ENCODE data around the gene DMBX1.

DMBX1 gene

DNA sequence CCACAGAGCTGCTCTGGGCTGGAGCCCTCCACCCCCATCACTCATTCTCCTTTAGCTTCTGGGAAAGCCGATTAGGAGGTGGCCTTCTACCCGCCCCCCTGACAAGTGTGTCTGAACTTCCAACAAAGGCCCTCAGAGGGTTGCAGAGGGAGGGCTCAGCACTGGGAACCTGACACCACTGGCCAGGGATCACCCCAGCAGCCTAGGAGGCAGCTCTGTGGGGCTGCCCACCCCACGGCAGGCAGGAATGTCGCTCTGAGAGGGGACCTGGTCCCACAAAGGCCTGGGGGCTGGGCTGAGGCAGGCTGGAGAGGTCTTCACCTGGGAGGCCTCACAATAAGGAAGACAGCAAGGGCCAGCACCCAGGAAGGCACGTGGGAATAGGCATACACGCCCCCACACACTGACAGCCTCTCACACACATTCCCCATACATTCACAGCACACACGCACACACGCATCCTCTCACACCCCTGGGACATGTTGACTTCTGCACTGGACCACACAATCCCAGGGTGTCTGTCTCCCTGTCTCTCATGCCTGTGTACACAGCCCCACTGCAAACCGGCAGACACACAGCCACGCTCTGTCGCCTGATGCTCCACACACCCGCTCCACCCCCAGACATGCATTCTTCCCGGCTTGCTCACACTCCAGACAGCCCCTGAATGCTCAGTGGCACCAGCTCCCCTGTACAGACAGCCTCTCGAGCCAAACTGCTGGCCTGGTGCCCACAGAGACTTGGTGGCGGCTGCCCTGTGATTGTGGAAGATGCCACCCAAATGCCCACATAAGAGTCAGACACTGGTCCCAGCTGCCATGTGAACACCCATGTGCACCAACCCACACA lies 30.7 kb downstream of the DMBX1 start:
- no peak overlapping the region for H3K4me3 ChIP-seq
- H3K27ac ChIP-seq: no peak overlapping the region

DNA sequence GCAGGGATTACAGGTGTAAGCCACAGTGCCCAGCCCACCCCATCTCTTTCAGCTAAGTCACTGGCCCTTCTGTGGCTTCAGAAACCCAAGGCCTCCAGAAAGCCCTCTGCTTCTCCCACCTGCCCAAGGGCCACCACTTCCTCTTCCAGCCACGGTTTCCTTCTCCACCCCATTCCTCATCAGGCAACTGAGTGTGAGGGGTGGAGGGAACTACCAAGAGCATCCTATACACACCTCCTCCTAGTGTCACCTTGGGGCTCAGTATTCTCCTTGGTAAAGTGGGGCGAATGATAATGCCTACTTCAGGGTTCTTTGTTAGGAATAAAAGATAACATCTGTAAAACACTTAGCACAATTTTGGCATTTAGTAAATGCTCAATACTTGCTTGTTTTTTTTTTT lies 31.8 kb downstream of the DMBX1 start:
- Histone ChIP-seq H3K4me3 (no peak overlapping the region), H3K27ac (no peak overlapping the region)

- no peak overlapping the region for H3K4me3 ChIP-seq
- H3K27ac ChIP-seq: peak overlapping the region in 4 of 21 experiments; percentile 5 to 50 (median 32)
Observed at GRCh38 chr1:46522184-46522968, 32.7 kb downstream of the DMBX1 start.

- Histone ChIP-seq H3K27ac (peak overlapping the region in 2 of 21 experiments; percentile 5 to 16), H3K4me3 (no peak overlapping the region)
Observed at GRCh38 chr1:46522969-46523320, 33.3 kb downstream of the DMBX1 start.

DNA sequence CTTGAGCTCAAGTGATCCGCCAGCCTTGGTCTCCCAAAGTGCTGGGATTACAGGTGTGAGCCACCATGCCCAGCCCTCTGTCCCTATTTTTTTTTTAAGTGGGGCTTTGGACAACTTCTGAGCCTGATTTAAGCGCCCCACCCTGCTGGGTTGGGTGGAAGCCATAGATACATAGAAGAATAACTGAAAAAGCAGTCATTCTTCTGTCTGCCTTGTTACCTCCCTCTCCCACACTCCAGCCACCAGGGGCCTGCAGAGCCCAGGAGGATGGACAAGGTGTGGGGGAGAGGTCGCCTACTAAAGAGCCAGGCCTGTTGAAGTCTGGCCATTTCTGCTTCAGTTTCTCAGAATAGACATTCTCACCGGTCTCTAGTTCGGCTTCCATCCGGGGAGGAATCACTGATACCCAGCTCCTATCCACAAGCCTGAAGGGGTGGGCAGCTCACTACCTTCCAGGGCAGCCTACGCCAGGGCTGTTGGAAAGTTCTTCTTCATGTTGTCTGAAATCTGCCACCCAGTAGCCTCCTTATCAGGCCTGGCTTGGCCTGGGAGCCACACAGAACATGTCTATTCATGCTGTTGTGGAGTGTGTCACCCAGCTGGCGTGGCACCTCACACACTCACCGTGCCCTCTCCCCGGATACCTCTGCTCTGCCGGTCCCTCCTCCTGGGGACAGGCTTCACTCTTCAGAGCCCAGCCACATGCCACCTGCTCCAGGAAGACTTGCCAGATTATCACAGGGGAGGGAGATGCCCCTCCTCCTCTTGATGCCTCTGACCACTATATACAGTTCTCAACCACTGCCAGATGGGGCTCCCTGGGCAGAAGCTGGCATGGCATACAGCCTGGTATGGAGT lies 34.1 kb downstream of the DMBX1 start:
- no peak overlapping the region for H3K4me3 ChIP-seq
- no peak overlapping the region for H3K27ac ChIP-seq

- no peak overlapping the region for H3K27ac ChIP-seq
- no peak overlapping the region for H3K4me3 ChIP-seq
Observed at GRCh38 chr1:46524843-46525242, 35.2 kb downstream of the DMBX1 start.

DNA sequence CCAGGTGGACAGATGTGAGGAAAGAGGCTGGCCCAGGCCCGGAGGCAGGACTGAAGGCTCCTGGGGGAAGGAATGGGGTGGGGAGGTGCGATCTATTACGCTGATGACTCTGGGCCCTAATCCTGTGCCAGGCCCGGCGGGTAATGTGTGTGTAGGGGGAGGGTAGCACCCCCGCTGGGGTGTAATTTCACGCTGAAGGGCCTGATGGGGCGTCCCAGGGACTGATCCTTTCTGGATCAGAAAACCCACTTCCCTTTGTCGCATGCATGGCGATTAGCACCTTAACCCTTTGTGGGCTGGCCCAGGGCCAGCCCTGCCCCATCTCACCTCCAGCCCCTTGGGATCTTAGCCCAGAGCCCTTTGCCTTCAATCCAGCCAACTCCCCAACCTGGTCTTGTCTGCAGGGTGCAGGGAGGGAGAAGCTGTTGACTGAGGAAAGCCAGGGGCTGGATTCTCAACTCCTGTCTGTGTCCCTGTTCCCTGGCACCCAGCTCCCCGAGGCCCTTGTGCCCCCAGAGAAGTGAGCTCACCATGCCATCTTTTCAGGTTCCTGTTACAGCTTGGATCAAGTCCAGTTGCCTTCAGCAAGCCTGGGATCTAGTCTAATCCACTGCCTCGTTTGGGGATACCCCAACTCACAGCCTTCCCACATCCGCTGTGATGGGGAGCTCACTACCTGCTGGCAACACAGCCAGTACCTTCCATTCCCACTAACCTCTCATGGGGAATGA lies 35.8 kb downstream of the DMBX1 start:
- no peak overlapping the region for H3K4me3 ChIP-seq
- H3K27ac ChIP-seq: no peak overlapping the region

- Histone ChIP-seq H3K27ac (no peak overlapping the region), H3K4me3 (no peak overlapping the region)
Observed at GRCh38 chr1:46526013-46526690, 36.5 kb downstream of the DMBX1 start.

GRCh38 chr1:46526691-46527291 lies 37.2 kb downstream of the DMBX1 start:
- Histone ChIP-seq H3K27ac (no peak overlapping the region), H3K4me3 (no peak overlapping the region)

DNA sequence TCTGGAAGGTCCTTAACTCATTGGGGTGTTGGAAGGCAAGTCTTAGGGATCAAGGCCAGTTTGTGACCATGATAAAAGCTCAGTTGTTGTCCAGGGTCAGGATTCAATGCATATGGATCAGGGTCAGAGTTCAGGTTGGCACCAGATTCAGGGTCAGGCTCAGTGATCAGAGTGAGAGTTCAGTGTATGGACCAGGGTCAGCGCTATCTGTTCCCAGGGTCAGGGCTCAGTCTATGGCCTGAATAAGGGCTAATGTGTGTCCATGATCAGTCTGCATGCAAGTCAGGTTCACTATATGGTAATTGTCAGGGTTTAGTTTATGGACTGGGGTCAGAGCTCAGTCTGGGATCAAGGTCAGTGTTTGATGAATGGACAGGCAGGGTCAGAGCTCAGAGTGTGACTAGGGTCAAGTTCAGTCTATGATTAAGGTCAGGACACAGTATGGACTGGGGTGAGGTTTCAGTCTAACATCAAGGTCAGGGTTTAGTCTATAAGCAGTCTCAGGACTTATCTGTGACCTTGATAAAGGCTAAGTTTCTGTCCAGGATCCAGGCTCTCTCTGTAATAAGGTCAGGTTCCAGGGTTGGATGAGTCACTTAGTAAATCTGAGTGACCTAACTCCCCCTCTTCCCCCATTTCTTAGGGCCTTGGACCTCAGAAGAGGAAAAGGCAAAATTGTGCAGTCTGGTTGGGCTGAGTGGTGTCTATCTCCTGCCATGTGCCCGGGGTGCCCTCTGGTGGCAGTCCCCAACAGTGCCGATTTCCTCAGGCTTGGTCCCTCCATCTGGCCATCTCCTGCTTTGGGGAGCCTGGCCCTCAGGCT lies 38.0 kb downstream of the DMBX1 start:
- H3K4me3 ChIP-seq: no peak overlapping the region
- H3K27ac ChIP-seq: no peak overlapping the region

GRCh38 chr1:46528297-46528955 lies 38.8 kb downstream of the DMBX1 start:
- no peak overlapping the region for H3K4me3 ChIP-seq
- peak overlapping the region in 1 of 21 experiments; percentile 55 for H3K27ac ChIP-seq

DNA sequence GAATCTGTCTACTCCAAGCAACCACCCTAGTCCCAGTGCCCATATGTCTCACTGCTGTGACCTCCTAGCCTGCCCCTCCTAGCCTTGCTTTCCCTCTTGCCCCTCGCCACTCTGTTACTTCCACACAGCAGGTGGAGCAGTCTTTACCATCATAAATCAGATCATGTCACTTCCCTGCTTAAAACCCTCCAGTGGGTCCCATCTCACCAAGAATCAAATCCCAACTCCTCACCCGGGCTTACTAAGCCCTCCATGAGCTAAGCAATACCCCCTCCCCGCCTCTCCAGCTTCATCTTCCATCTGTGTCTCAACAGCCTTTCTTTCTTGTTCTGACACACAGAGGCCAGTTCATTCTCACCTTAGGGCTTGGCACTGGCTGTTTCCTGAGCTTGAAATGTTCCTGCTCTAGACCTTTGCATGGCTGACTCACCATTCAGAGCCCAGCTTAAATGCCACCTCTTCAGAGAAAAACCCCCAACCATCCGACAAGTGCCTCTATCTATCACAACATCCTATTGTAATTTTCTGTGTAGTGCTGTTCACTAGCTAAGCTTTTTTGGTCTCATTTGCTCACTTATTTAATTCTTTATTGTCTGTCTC lies 39.5 kb downstream of the DMBX1 start:
- H3K27ac ChIP-seq: peak overlapping the region in 2 of 21 experiments; percentile 54 to 55
- H3K4me3 ChIP-seq: no peak overlapping the region

DNA sequence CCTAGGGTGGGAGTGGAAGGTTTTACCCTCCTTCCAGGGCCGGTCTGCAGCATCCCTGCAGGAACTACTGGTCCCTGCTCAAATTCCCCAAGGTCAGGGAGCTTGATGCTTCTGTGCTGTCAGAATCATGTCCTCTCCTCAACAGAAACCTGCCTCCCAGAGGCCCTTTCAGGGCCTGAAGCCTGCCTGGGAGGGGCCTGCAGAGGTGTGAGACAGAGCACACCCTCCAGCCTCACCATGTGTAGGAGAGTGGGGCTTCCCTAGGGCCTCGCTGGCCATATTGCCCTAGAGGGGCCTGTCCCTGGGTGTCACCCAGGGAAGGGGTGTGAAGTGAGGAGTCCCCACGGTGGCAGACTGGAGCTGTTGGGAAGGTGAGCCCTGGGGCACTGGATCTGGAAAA lies 40.7 kb downstream of the DMBX1 start:
- no peak overlapping the region for H3K27ac ChIP-seq
- H3K4me3 ChIP-seq: no peak overlapping the region

GRCh38 chr1:46530791-46531409 lies 41.3 kb downstream of the DMBX1 start:
- H3K27ac ChIP-seq: no peak overlapping the region
- H3K4me3 ChIP-seq: no peak overlapping the region

DNA sequence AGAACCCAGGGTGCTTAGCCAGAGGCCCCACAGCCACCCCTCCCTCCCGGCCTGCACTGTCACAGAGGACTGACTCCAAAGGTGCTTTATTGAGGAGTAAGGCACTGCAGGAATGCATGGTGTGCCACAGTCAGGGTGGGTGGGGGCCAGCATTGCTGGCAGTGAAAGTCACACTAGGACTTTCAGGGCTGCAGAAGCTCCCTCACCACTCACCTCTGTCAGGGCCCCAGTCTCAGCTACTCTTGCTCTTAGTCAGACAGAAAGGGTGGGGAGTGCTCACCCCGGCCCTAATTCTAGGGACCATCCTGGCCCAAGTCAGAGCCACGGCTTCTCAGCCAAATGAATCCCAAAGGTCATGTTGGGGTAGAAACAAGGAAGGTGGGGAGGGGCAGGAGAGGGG lies 42.5 kb downstream of the DMBX1 start:
- H3K4me3 ChIP-seq: no peak overlapping the region
- no peak overlapping the region for H3K27ac ChIP-seq

DNA sequence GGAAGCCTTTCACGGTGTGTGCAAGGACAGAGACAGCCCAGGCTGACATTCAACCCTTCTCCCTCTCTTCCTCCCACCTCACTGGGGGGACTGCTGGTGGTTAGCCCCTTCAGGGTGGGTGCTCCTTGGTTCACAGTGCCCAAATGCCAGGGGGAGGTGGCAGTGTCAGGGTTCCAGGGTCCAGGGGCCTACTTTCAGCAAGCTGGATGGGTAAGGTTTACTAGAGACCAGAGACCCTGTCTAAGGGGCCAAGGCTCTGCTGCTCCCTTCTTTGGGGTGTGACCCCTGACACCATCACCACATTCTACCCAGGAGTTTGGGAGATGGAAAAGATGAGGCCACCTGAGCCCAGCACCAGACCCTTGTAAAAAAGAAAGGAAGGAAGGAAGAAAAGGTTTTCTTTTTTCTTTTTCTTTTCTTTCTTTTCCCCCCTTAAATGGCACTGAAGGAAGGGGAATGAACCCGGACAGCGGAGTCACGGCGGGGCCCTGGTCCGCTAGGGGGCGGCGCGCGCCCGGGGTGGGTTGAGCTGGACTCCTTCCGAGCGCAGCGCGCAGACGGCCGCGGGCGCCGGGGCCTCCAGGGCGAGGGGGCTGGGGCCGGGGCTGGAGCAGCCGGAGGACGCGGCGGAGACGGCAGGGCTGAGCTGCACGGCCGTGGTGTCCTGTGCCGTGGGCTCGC lies 43.0 kb downstream of the DMBX1 start:
- peak overlapping the region in 4 of 7 experiments; percentile 22 to 42 (median 33) for H3K4me3 ChIP-seq
- H3K27ac ChIP-seq: peak overlapping the region in 6 of 21 experiments; percentile 35 to 72 (median 66)
